Inferior parietal cortex (tissue), 1 donor: ENCODE data around the gene PAFAH1B1.

Experiments used
- DNase-seq: peaks from one replicate; pipeline ENCODE4 v3.0.0-alpha.2; 2016; ENCODE audit errors: extremely low spot score

PAFAH1B1 gene

GRCh38 chr17:2703181-2703580, 109.7 kb downstream of the PAFAH1B1 start:
- no peak for DNase-seq

- DNase-seq: no peak
These were observed 110.2 kb downstream of the PAFAH1B1 start for GRCh38 chr17:2703606-2704005.

- no peak for DNase-seq
These were observed 110.8 kb downstream of the PAFAH1B1 start for GRCh38 chr17:2704031-2704889.

GRCh38 chr17:2704890-2705248, 111.4 kb downstream of the PAFAH1B1 start:
- DNase-seq: no peak

- DNase-seq: no peak
These were observed 111.8 kb downstream of the PAFAH1B1 start for GRCh38 chr17:2705263-2705662.

- no peak for DNase-seq
These were observed 112.7 kb downstream of the PAFAH1B1 start for GRCh38 chr17:2705888-2706795.

GRCh38 chr17:2706911-2707510, 113.6 kb downstream of the PAFAH1B1 start:
- no peak for DNase-seq

GRCh38 chr17:2707721-2708584, 114.5 kb downstream of the PAFAH1B1 start:
- no peak for DNase-seq

- DNase-seq: no peak
These were observed 115.2 kb downstream of the PAFAH1B1 start for GRCh38 chr17:2708585-2709182.

- no peak for DNase-seq
These were observed 115.8 kb downstream of the PAFAH1B1 start for GRCh38 chr17:2709183-2709661.

- no peak for DNase-seq
These were observed 116.8 kb downstream of the PAFAH1B1 start for GRCh38 chr17:2710071-2710802.

GRCh38 chr17:2710803-2711607, 117.6 kb downstream of the PAFAH1B1 start:
- no peak for DNase-seq

- DNase-seq: peak; percentile 96
These were observed 118.3 kb downstream of the PAFAH1B1 start, which contains the start of gene CLUH for GRCh38 chr17:2711608-2712299. CLUH (minus strand) TSS chr17:2711764; CDS start chr17:2711661, 103 bp downstream.

GRCh38 chr17:2712300-2713043, 119.0 kb downstream of the PAFAH1B1 start:
- no peak for DNase-seq

GRCh38 chr17:2713881-2714280, 120.4 kb downstream of the PAFAH1B1 start:
- no peak for DNase-seq

GRCh38 chr17:2716649-2717048, 123.2 kb downstream of the PAFAH1B1 start:
- no peak for DNase-seq

- DNase-seq: no peak
These were observed 124.9 kb downstream of the PAFAH1B1 start for GRCh38 chr17:2718150-2718938.
